ENCODE measurements around the gene CNGB1. TPM values are rescaled to one million over a fixed set of nuclear protein-coding genes. Genes with fewer than 3 reads are reported as not detected.

CNGB1 gene
- total and polyA plus RNA-seq, 2 of the 13 experiments (the other 11 are each of a cell fraction or from before 2014, with no cell fraction given) = 0.02 to 0.15 TPM

DNA sequence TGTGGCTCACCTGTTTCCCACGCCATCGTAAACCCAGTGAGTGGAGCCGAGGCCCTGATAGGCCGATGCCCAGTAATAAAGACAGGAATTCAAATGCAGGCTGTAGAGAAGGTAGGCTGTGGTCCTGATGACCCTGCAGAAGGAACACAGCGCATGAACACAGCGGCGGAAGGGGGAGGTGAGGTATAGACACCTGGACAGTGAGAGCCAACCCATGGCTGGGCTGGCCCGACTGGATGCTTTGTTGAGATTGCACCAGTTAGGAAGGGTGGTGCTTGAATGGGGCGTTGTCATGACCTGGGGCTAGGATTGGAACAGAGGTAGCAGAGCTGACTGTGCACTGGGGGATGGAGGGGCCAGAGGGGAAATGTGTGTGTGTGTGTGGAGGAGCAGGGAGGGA lies 59.2 kb downstream of the CNGB1 start (continued):
- TF ChIP-seq, protein P1, sequence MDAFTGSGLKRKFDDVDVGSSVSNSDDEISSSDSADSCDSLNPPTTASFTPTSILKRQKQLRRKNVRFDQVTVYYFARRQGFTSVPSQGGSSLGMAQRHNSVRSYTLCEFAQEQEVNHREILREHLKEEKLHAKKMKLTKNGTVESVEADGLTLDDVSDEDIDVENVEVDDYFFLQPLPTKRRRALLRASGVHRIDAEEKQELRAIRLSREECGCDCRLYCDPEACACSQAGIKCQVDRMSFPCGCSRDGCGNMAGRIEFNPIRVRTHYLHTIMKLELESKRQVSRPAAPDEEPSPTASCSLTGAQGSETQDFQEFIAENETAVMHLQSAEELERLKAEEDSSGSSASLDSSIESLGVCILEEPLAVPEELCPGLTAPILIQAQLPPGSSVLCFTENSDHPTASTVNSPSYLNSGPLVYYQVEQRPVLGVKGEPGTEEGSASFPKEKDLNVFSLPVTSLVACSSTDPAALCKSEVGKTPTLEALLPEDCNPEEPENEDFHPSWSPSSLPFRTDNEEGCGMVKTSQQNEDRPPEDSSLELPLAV (CRISPR knock-in tag; conservative IDR thresholded peaks at IDR 0.05; ENCODE audit: low read depth) = no peak
- TF ChIP-seq SKI (IDR thresholded peaks at IDR 0.05; ENCODE audit: partially characterized antibody) = no peak

- no TSS peak for BruUV-seq (replicated peaks)
- ChIA-PET CTCF (ENCODE audit: low intra/inter-chr PET ratio, low total read pairs) (no interaction called here), POLR2A (no interaction called here)
- Histone ChIP-seq H3K9ac (ENCODE audit: insufficient read depth, low read depth, low read length) (no peak overlapping the region), H3K27ac (ENCODE audit: extremely low read length, insufficient read depth, low read length) (no peak overlapping the region), H3K9me3 (ENCODE audit: low read length) (no peaks in the 10 kb centered on the region), H3K27me3 (ENCODE audit: control insufficient read depth in 1 of 2, insufficient read depth in 2 of 2, low read length in 2 of 2) (peaks cover 9 to 42% of the 10 kb centered on the region in 2 experiments), H4K20me1 (ENCODE audit: insufficient read depth, low read length) (no peaks in the 10 kb centered on the region), H3K79me2 (ENCODE audit: insufficient read depth, low read length) (no peaks in the 10 kb centered on the region), H3K36me3 (replicated peaks in 1 of 2; ENCODE audit: control insufficient read depth in 1 of 2, insufficient read depth in 2 of 2, low read length in 2 of 2) (no peaks in the 10 kb centered on the region), H3K4me2 (ENCODE audit: low read depth, low read length) (no peak overlapping the region), H2AFZ (ENCODE audit: low read length) (no peak overlapping the region), H3K4me1 (ENCODE audit: insufficient read depth, low read length) (no peaks in the 10 kb centered on the region), H3K4me3 (replicated peaks in 1 of 3; ENCODE audit: insufficient read depth in 1 of 3, low read depth in 2 of 3, low read length in 3 of 3) (no peak overlapping the region)
- DNase-seq (ENCODE audit: low spot score) (no peak), FAIRE-seq (no peak), ATAC-seq (no peak)
- TF ChIP-seq ZNF333 (CRISPR knock-in tag; IDR thresholded peaks at IDR 0.05; ENCODE audit: borderline replicate concordance) (no peak), ZMYM2 (CRISPR knock-in tag; IDR thresholded peaks at IDR 0.05) (no peak), ZNF3 (CRISPR knock-in tag; IDR thresholded peaks at IDR 0.05) (no peak), ZNF776 (CRISPR knock-in tag; IDR thresholded peaks at IDR 0.05) (no peak), ZEB1 (IDR thresholded peaks at IDR 0.05; ENCODE audit: insufficient replicate concordance, low read depth) (no peak), ZSCAN9 (CRISPR knock-in tag; IDR thresholded peaks at IDR 0.05; ENCODE audit: borderline replicate concordance) (no peak), FOXC1 (CRISPR knock-in tag; IDR thresholded peaks at IDR 0.05; ENCODE audit: borderline replicate concordance) (no peak), ZNF44 (CRISPR knock-in tag; IDR thresholded peaks at IDR 0.05) (no peak), CREB3 (CRISPR knock-in tag; IDR thresholded peaks at IDR 0.05) (no peak), SPEN (CRISPR knock-in tag; IDR thresholded peaks at IDR 0.05; ENCODE audit: low read depth) (no peak)
- in situ Hi-C loops (cut with HindIII; ENCODE audit: extremely low pct_ligation_motif_present, low pct_unique_long_range_greater_than_20kb) = no loop called here
- WGBS (ENCODE audit: low lambda C conversion rate) = 75% methylated on average over 6 of the region's 6 CpGs
- intact Hi-C loops (cut with micrococcal nuclease; ENCODE audit: unreplicated experiment) = no loop called here
Observed at GRCh38 chr16:57910696-57911095, 60.2 kb downstream of the CNGB1 start.

Measured in HepG2 (cell line).